AG10803 (cell line): ENCODE data around the gene CPE.
"Not testable (repeated sequence)": the region's sequence is repeated elsewhere in the genome, so short reads cannot be mapped to it uniquely, and the experiment has no call there.

ENCODE experiments used
- DNase-seq: peaks from one replicate; pipeline ENCODE4 v3.0.0; 2010; ENCODE audit warnings: low read depth
- H3K4me3 ChIP-seq: 2 replicates; pipeline ENCODE4 v1.5.1; 2011; ENCODE audit warnings: mild to moderate bottlenecking, low read length, control low read depth
- TF ChIP-seq, protein P1 (sequence below): conservative IDR thresholded peaks from 2 replicates; pipeline ENCODE4 v1.5.1; 2011; ENCODE audit warnings: mild to moderate bottlenecking, low read length, control low read depth, inconsistent platforms

Gene CPE

DNA sequence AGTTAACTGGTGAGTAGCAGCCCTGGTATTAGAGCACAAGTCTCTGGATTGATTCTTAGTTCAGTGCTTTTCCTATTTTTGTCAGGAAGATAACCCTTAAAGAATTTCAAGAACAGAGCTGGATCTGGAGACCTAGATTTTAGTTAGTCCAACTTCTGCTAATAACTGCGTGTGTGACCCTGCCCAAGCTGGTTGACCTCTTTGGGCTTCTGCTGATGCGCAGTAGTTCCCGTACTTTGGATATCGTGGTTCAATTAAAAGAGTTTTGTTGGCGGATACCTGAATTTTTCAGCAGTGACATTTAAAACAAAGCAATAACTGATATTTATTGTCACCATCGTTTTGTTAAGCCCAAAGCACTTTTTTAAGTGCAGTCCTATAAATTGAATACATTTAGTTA, 42.1 kb upstream of the CPE start:
- no peak overlapping the region for H3K4me3 ChIP-seq
- DNase-seq, result no peak
- TF ChIP-seq, protein P1, sequence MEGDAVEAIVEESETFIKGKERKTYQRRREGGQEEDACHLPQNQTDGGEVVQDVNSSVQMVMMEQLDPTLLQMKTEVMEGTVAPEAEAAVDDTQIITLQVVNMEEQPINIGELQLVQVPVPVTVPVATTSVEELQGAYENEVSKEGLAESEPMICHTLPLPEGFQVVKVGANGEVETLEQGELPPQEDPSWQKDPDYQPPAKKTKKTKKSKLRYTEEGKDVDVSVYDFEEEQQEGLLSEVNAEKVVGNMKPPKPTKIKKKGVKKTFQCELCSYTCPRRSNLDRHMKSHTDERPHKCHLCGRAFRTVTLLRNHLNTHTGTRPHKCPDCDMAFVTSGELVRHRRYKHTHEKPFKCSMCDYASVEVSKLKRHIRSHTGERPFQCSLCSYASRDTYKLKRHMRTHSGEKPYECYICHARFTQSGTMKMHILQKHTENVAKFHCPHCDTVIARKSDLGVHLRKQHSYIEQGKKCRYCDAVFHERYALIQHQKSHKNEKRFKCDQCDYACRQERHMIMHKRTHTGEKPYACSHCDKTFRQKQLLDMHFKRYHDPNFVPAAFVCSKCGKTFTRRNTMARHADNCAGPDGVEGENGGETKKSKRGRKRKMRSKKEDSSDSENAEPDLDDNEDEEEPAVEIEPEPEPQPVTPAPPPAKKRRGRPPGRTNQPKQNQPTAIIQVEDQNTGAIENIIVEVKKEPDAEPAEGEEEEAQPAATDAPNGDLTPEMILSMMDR, result no peak

GRCh38 chr4:165342340-165342739, 36.5 kb upstream of the CPE start:
- H3K4me3 ChIP-seq, DNase-seq: not testable (repeated sequence)

DNA sequence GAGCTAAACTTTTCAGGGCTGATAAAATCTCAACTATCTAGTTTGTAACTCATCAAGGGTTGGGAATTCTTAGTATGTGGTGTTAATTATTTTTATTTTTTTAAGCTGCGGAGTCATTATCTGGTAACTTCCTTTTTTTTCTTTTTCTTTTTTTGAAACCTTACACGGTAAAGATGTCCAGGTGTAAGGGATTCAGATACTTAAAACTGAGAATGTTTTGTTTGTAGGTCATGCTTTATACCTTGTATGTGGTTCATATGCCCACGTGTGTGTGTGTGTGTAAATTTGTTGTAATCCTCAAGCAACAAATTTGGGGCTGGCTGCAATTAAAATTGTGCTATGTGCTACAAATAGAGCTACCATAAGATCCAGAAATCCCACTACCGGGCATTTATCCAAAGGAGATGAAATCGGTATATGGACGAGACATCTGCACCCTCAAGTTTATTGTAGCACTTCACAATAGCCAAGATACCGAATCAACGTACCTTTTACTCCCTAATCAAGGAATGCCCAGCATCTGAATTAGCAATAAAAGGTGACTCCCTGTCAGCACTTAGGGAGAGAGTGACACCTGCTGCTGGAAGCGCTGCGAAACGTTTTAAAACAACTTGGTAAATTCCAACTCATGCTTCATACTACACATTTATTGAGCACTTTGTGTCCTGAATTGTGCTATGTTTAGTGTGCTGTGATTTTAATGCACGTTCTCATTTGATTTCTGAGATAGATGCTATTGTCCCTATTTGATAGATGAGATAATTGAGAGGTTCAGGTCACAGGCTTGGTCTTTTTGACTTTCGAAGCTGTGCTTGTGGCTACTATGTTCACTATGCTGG, 35.2 kb upstream of the CPE start:
- TF ChIP-seq, protein P1, result peak; percentile 45
- no peak for DNase-seq
- H3K4me3 ChIP-seq, result no peak overlapping the region

- DNase-seq, result no peak
- TF ChIP-seq, protein P1, result peak; percentile 41
- H3K4me3 ChIP-seq, result no peak overlapping the region
These were observed 33.0 kb upstream of the CPE start for GRCh38 chr4:165345666-165346417.

- H3K4me3 ChIP-seq, result no peak overlapping the region
- DNase-seq, result no peak
- TF ChIP-seq, protein P1, result no peak
These were observed 30.9 kb upstream of the CPE start for GRCh38 chr4:165347647-165348569.

DNA sequence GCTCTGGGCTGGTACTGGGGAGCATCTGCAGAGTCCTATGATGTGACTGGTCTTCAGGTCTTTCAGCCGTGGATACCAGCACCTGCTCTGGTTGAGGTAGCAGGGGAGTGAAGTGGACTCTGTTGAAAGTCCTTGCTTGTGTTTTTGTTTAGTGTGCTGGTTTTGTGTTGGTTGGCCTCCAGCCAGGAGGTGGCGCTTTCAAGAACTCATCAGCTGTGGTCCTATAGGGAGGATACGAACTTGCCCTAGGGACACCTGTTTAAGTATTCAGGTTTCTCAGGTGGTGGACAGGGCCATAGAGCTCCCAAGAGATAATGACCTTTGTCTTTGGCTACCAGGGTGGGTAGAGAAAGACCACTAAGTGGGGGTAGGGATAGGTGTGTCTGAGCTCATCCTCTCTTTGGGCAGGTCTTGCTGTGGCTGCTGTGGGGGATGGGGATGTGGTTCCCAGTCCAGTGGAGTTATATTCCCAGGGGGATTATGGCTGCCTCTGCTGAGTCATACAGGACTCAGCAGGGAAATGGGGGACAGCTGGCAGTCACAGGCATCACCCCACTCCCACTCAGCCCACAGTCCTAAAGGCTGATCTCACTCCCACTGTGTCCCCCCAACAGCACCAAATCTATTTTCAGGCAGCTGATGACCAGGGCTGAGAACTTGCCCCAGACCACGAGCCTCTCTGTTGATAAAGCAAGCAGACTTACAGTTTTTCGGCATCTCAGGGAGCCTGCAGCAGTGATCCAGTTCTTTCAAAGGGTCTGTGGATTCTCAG, 27.3 kb upstream of the CPE start:
- TF ChIP-seq, protein P1, result no peak
- no peak for DNase-seq
- H3K4me3 ChIP-seq, result no peak overlapping the region
